Endometrium (tissue), 2 donors: ENCODE data around the gene SLC37A3.

Experiments
- FAIRE-seq: peaks from 2 replicates; lab custom pipeline; 2012; peaks lifted over from hg19 to GRCh38; lab: Jason Lieb, UNC
- donor health status: control.
- donor health status: control.

The SLC37A3 gene

GRCh38 chr7:140400381-140400780, 2.1 kb upstream of the SLC37A3 start:
- FAIRE-seq: no peak

GRCh38 chr7:140398821-140399220, 491 bp upstream of the SLC37A3 start:
- FAIRE-seq: no peak

- FAIRE-seq: no peak
These were observed 4.5 kb downstream of the SLC37A3 start for GRCh38 chr7:140393756-140394306.

- FAIRE-seq: no peak
These were observed 6.7 kb downstream of the SLC37A3 start for GRCh38 chr7:140391634-140392033.

- FAIRE-seq: no peak
These were observed 7.7 kb downstream of the SLC37A3 start for GRCh38 chr7:140390466-140391190.

GRCh38 chr7:140390034-140390433, 8.3 kb downstream of the SLC37A3 start:
- FAIRE-seq: no peak

GRCh38 chr7:140389445-140389844, 8.9 kb downstream of the SLC37A3 start:
- no peak for FAIRE-seq

- no peak for FAIRE-seq
These were observed 13.3 kb downstream of the SLC37A3 start for GRCh38 chr7:140384894-140385545.

GRCh38 chr7:140383954-140384713, 14.2 kb downstream of the SLC37A3 start:
- FAIRE-seq: no peak

- FAIRE-seq: no peak
These were observed 22.2 kb downstream of the SLC37A3 start for GRCh38 chr7:140375892-140376730.

GRCh38 chr7:140375323-140375722, 23.0 kb downstream of the SLC37A3 start:
- FAIRE-seq: no peak

- FAIRE-seq: no peak
These were observed 29.0 kb downstream of the SLC37A3 start for GRCh38 chr7:140369294-140369693.

- no peak for FAIRE-seq
These were observed 30.8 kb downstream of the SLC37A3 start for GRCh38 chr7:140367528-140367927.

GRCh38 chr7:140364819-140365218, 33.5 kb downstream of the SLC37A3 start:
- FAIRE-seq: no peak

GRCh38 chr7:140360697-140361229, 37.6 kb downstream of the SLC37A3 start:
- FAIRE-seq: no peak

- FAIRE-seq: no peak
These were observed 39.8 kb downstream of the SLC37A3 start for GRCh38 chr7:140358412-140359051.

GRCh38 chr7:140358024-140358411, 40.3 kb downstream of the SLC37A3 start:
- FAIRE-seq: no peak

GRCh38 chr7:140350056-140350455, 48.3 kb downstream of the SLC37A3 start:
- no peak for FAIRE-seq

GRCh38 chr7:140349144-140349771, 49.1 kb downstream of the SLC37A3 start:
- FAIRE-seq: no peak

GRCh38 chr7:140348161-140348849, 50.0 kb downstream of the SLC37A3 start:
- no peak for FAIRE-seq
